ENCODE data around the gene NANS.

- TF ChIP-seq, protein P1, sequence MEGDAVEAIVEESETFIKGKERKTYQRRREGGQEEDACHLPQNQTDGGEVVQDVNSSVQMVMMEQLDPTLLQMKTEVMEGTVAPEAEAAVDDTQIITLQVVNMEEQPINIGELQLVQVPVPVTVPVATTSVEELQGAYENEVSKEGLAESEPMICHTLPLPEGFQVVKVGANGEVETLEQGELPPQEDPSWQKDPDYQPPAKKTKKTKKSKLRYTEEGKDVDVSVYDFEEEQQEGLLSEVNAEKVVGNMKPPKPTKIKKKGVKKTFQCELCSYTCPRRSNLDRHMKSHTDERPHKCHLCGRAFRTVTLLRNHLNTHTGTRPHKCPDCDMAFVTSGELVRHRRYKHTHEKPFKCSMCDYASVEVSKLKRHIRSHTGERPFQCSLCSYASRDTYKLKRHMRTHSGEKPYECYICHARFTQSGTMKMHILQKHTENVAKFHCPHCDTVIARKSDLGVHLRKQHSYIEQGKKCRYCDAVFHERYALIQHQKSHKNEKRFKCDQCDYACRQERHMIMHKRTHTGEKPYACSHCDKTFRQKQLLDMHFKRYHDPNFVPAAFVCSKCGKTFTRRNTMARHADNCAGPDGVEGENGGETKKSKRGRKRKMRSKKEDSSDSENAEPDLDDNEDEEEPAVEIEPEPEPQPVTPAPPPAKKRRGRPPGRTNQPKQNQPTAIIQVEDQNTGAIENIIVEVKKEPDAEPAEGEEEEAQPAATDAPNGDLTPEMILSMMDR (IDR thresholded peaks at IDR 0.05), result no peak
- no peak for TF ChIP-seq POLR2A (IDR thresholded peaks at IDR 0.05)
Measured at GRCh38 chr9:98064623-98065392, 8.3 kb downstream of the NANS start.

Measured in thyroid gland (tissue), 4 donors.